GM19397 (cell line): Measurements from ENCODE around the gene NLRP13.
"Not testable (repeated sequence)": the region's sequence is repeated elsewhere in the genome, so short reads cannot be mapped to it uniquely, and the experiment has no call there.

ENCODE experiments used
- ATAC-seq: cut with Tn5 transposase; IDR thresholded peaks from one replicate; pipeline ENCODE4 v1.9.1; 2021; ENCODE audit warnings: mild to moderate bottlenecking, moderate library complexity; ENCODE audit not compliant: unreplicated experiment

The NLRP13 gene

GRCh38 chr19:55931936-55932386 is at the start of gene NLRP13:
NLRP13 (minus strand) TSS chr19:55932336; CDS start chr19:55932311, 25 bp downstream.
- no peak for ATAC-seq

DNA sequence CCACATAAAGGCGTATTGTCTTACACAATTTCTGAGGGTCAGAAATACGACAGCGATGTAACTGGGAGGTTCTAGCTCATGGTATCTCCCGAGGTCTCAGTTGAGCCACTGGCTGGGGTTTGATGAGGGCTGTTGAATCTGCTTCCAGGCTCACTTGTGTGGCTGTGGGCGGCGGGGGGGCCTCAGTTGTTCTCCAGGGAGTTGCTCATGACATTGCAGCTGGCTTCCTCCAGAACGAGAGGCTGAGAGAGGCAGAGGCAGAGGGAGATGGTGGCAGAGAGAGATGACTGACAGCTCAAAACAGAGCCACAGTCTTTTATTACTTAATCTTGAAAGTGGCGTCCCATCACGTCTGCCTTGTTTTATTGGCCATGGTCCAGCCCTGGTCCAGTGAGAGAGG is 48.3 kb upstream of the NLRP13 start:
- ATAC-seq, result no peak

DNA sequence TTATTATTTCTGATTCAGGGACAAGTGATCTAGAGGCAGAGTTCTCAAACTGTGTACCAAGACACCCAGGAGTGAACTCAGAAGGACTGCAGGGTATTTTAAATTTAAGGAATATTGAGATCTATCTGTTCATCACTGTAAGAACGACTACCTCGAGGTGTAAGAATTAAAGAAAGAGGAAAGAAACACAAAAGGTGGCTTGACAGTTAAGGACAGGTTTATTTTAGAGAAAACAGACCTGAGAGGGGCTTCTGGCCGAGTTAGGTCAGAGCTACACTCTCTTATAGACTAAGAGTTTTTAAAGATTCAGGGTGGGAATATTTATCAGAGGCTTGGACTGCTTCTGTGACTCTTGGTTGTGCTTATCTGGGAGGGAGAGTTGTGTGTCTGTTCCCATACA is 41.8 kb upstream of the NLRP13 start:
- ATAC-seq, result no peak

DNA sequence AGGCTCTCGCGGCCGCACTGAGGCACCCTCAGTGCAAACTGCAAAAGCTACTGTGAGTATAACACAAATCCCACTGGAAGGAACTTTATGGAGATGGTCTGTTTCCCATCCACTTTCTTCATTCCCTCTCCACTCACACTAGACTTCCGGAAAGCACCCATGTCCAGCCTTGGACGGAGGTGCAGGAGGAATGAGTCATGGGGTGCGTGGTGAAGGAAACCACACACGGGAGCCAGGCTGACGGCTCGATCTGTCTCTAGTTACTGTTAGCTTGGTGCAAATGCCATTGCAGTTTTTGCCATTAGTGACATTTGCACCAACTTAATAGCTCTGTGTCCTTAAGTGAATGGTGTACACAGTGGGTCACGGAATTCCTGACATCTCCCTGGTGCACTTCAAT is 30.1 kb upstream of the NLRP13 start:
- ATAC-seq, result no peak

DNA sequence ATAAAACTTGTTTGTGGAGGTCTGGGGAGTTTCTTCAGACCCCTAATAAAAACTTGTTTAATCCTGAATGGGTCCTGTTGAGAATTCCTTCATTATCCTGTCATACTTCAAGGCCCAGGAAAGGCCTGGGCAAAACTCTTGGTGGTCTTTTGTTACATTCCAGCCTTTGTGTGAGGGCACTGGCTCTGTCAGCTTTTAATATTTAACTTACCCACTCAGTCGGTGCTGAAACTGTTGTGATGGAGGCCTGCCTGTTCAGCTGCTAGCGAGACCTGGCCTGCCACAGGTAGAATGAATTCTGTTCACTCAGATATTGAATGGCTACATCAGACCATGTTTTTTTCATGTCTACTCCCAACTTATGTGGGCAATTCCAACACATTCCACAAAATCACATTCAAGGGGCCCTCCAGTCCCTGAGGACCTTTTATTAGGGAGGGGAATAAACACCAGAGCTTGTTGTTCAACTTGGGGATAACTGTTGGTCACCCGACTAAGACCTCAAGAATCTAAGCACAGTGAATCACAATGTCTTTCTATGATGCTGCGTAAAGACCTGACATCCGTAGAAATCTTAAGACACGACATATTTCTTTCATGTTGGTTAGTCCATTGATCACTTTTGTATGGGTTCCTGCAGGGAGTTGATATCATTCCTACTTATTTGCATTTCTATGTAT is 28.0 kb upstream of the NLRP13 start:
- no peak for ATAC-seq

DNA sequence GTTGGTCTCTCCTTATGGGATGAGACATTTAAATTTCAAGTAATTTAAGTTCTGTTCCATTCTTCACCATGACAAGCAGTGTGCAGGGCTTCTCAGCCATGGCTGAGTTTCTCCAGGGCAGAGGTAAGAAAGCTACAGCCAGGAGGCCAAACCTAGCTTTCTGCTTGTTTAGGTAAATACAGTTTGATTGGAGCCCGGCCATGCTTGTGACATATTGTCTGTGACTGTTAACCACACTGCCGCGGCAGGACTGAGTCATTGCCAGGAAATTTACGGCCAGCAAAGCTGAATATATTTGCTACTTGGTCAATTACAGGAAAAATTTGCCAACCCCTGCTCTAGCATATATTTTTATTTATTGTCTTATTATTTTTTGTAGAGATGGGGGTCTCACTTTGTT is 26.2 kb upstream of the NLRP13 start:
- ATAC-seq, result no peak

DNA sequence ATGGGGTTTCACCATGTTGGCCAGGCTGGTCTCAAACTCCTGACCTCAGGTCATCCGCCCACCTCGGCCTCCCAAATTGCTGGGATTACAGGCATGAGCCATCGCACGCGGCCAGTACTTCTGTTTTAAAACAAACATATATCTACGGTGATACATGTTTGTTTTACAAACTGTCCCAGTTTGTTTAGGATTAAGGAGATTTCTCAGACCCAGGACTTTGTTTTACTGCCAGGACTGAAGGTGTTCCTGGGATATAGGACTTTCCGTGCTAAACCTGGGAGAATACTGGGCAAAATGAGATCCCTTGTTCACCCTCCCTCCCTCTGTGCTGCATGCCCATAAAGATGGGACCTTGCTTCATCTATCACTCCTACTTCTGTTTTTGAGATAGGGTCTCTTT is 24.3 kb upstream of the NLRP13 start:
- no peak for ATAC-seq

- ATAC-seq, result not testable (repeated sequence)
Observed at GRCh38 chr19:55950566-55950965, 18.4 kb upstream of the NLRP13 start.

- ATAC-seq, result no peak
Observed at GRCh38 chr19:55947532-55947931, 15.4 kb upstream of the NLRP13 start, which contains the start of gene NLRP8. NLRP8 (plus strand) TSS chr19:55947832.

DNA sequence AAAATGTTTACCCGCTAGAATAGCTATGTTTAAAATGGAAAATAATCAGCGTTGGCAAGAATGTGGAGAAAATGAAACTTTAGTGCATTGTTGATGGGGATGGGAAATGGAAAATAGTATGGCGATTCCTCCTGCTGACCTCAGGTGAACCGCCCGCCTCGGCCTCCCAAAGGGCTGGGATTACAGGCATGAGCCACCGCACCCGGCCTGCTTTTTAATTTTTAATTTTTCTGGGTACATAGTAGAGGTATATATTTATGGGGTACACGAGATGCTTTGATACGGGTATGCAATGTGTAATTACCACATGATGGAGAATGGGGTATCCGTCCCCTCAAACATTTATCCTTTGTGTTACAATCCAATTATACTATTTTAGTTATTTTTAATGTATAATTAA is 8.2 kb upstream of the NLRP13 start:
- ATAC-seq, result no peak

DNA sequence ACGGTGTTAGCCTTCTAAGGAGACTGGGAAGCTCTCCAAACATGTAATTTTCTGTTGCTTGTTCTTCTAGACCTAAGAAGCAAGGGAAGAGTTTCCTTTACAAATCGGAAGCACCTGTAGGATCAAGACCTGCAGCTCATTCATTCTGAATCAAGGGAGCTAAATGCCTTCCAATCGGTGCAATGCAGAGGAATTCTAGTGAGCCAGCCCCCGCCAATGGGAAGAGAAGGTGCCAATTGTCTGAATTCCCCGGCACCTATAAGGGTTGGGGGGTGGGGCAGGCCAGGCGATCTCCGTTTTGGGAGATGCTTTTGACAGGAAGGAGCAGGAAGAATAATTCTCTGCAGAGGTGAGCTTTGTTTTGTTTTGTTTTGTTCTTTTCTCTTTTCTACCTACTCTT is 7.1 kb upstream of the NLRP13 start:
- ATAC-seq, result no peak

GRCh38 chr19:55935206-55935605 is 3.1 kb upstream of the NLRP13 start:
- no peak for ATAC-seq

GRCh38 chr19:55930996-55931515 is 1.1 kb downstream of the NLRP13 start:
- no peak for ATAC-seq

- ATAC-seq, result not testable (repeated sequence)
Observed at GRCh38 chr19:55929258-55929657, 2.9 kb downstream of the NLRP13 start.

DNA sequence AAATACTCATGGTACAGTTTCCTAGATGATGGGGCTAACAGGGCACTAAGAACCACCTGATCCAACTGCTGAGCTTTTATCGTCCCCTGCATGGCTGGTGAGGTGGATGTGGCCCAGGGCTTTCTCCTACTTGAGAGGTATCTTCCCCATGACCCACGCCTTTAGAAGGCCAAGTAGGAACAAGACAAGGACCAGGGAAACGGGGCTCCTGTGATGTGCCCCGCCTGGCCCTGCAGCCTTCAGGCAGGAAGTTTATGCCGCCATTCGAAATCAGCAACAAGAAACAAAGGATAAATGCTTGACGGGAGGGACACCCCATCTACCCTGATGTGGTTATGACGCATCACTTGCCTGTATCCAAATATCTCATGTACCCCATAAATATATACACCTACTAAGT is 4.1 kb downstream of the NLRP13 start:
- ATAC-seq, result no peak

DNA sequence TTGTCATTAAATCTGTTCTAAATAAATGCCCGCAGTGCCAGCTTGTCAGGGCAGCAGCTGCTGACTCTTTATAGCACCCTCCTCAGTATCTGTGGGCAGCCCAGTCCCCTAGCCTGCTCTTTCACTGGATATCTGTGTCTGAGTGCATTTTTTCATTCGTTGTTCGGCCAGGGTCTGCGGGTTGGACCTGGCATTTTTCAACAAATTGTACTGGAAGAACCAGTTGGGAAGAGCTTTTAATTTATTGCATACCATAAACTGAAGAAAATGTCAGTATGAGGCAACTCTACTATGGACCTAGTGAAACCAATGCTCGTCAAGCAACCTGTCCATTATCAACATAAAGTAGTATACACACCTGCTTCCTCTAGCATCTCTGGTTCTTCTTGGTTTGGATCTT is 8.6 kb downstream of the NLRP13 start:
- ATAC-seq, result no peak

GRCh38 chr19:55913643-55914268 is 18.4 kb downstream of the NLRP13 start:
- ATAC-seq, result no peak

DNA sequence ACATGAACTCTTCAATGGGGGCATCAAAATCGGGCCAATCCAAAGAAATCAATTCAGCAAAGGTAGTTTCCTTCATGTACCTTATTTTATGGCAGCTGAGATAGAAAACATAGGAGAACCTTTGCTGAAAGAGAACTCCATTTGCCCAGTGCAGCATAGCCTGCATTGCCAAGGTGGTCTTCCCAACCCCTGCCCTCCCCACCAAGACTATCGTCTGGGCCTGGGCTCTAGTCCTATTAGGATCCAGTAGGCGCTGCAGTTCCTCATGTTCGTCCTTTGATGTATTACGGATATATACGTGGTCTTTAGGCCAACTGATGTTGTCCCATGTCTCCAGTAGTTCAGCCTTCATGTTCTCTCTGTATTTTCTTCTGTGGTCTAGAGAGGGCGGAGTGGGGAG is 19.2 kb downstream of the NLRP13 start:
- ATAC-seq, result no peak

DNA sequence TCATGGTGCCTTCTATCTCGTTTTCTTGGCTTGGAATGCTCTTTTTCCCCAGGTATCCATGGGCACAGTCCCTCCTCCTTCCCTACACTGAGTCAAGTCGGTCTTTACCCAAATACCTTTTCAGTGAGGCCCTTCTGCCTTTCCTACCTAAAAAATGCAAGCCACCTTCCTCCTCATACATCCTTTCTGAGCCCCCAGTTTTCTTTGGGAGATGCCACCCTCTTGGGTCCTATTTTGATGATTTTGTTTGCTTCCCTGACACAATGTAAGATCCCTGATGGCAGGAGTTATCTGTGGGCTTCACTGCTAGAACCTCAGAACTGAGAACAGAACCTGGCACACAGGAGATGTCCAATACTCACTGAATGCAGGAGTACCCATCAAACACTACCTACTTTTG is 22.3 kb downstream of the NLRP13 start:
- ATAC-seq, result no peak

DNA sequence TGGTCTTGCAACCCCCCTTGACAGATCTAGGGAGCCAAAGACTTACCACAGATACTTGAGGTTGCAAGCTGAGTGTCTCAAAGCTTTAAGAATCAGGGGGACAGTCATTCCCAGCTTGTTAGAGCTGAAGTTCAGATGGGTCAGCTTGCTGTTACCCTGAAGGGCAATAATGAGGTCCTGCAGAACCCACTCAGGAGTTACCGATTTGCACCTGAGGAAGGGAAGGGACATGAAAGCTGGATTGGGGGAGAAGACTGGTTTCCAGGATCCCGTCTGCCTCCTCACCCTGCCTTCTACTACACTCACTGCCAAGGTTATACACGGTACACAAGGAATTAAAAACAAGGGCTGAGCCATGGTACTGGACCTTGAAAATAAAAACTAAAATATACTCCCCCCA is 24.4 kb downstream of the NLRP13 start:
- ATAC-seq, result no peak

GRCh38 chr19:55907286-55907685 is 24.9 kb downstream of the NLRP13 start:
- ATAC-seq, result no peak

DNA sequence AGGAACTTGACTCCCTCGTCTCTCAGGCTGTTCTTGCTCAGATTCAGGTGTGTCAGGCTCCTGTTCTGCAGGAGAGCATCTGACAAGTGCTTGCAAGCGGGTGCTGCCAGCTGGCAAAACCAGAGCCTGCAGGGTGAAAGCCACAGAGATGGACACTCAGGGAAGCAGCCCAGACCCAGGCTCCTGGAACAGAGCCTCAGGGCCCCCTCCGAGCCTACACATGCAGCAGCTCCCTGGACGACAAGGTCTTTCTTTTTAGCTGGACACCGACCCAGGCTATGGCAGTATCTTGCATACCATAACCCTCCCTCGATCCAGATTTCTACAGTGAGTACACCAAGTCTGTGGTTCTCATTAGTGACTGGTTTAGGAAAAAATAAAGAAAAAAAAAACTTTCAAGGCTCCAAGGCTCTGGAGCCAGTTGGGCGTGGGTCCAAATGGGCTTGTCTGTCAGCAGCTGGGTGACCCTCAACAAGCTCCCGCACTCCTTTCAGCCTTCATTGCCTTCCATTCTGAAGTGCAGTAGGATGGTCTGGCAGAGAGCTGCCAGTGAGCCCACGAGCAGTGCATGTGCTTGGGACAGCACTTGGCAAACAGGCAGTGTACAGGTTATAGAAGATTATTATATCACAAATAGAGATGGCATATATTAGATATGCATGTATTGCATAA is 29.9 kb downstream of the NLRP13 start:
- ATAC-seq, result no peak
